Dendritic cell treated with granulocyte-macrophage colony-stimulating factor and Interleukin-4, amounts not matched to agents 40 ng/mL and 50 ng/mL, for 4 days (primary cell): ENCODE measurements around the gene GM2A.

Source experiments
- H3K27ac Mint-ChIP-seq: one replicate; pipeline ENCODE4 v1.8.0; 2022; ENCODE audit warnings: mild to moderate bottlenecking, mixed read lengths
- H3K27me3 Mint-ChIP-seq: one replicate; pipeline ENCODE4 v1.8.0; 2022; ENCODE audit warnings: mild to moderate bottlenecking, mixed read lengths
- H3K36me3 Mint-ChIP-seq: one replicate; pipeline ENCODE4 v1.8.0; 2022; ENCODE audit warnings: low read depth, mixed read lengths
- H3K4me1 Mint-ChIP-seq: one replicate; pipeline ENCODE4 v1.8.0; 2022; ENCODE audit warnings: low read depth, mixed read lengths
- H3K4me3 Mint-ChIP-seq: one replicate; pipeline ENCODE4 v1.8.0; 2022; ENCODE audit warnings: mild to moderate bottlenecking, moderate library complexity, mixed read lengths
- H3K9me3 Mint-ChIP-seq: one replicate; pipeline ENCODE4 v1.8.0; 2022; ENCODE audit warnings: mixed read lengths
- intact Hi-C: fragments of 100-400 bp; cut with micrococcal nuclease; formaldehyde crosslinking; loops from one replicate; pipeline ENCODE4 v1.15.0; 2022

Gene GM2A

GRCh38 chr5:151271336-151271735, 18.4 kb downstream of the GM2A start:
- no peaks in the 10 kb centered on the region for H3K4me1 Mint-ChIP-seq
- no peaks in the 10 kb centered on the region for H3K36me3 Mint-ChIP-seq
- H3K27me3 Mint-ChIP-seq: peaks cover 4% of the 10 kb centered on the region
- intact Hi-C loops: loop anchor here (2.0 kb wide), 1 partner anchor 19 kb away; the partner anchor contains the start of gene GM2A
- no peak overlapping the region for H3K4me3 Mint-ChIP-seq
- no peak overlapping the region for H3K27ac Mint-ChIP-seq
- H3K9me3 Mint-ChIP-seq: no peaks in the 10 kb centered on the region

DNA sequence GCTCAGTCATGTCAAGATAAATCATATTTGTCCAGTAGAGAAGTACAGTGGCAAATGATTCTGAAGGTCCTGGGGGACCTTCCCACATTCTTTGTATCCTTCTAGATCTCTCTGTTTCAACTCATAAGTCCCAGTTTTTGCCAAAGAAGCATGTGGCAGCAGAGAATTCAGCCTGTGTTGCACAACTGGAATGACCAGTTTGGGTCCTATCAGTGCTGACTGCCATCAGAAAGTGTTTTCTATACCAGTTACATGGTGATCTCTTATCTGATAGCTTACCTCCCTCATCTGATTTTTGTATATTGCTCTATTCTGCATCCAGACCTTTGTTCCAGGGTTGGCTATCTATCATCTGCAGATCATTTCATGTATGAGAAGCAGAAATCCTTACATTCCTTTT, 21.7 kb downstream of the GM2A start:
- Mint-ChIP-seq H3K36me3 (no peaks in the 10 kb centered on the region), H3K4me1 (no peaks in the 10 kb centered on the region), H3K4me3 (no peak overlapping the region), H3K27ac (no peak overlapping the region), H3K9me3 (no peaks in the 10 kb centered on the region), H3K27me3 (peaks cover 7% of the 10 kb centered on the region)
- intact Hi-C loops: no loop called here

- Mint-ChIP-seq H3K27me3 (peaks cover 9% of the 10 kb centered on the region), H3K9me3 (no peaks in the 10 kb centered on the region), H3K4me1 (no peaks in the 10 kb centered on the region), H3K36me3 (no peaks in the 10 kb centered on the region), H3K4me3 (no peak overlapping the region), H3K27ac (no peak overlapping the region)
- intact Hi-C loops: no loop called here
Measured at GRCh38 chr5:151275803-151276202, 22.8 kb downstream of the GM2A start.

- Mint-ChIP-seq H3K9me3 (no peaks in the 10 kb centered on the region), H3K4me3 (no peak overlapping the region)
- intact Hi-C loops: no loop called here
Measured at GRCh38 chr5:151278845-151279244, 25.9 kb downstream of the GM2A start.

GRCh38 chr5:151280443-151280842, 27.5 kb downstream of the GM2A start:
- H3K27me3 Mint-ChIP-seq: peaks cover 17% of the 10 kb centered on the region
- no peak overlapping the region for H3K27ac Mint-ChIP-seq
- intact Hi-C loops: no loop called here
- H3K36me3 Mint-ChIP-seq: no peaks in the 10 kb centered on the region
- no peaks in the 10 kb centered on the region for H3K4me1 Mint-ChIP-seq
- H3K9me3 Mint-ChIP-seq: no peaks in the 10 kb centered on the region
- H3K4me3 Mint-ChIP-seq: no peak overlapping the region

More at GRCh38 chr5:151278845-151279244, 25.9 kb downstream of the GM2A start:
- Mint-ChIP-seq H3K4me1 (no peaks in the 10 kb centered on the region), H3K27ac (no peak overlapping the region), H3K27me3 (peaks cover 14% of the 10 kb centered on the region), H3K36me3 (no peaks in the 10 kb centered on the region)

- H3K4me1 Mint-ChIP-seq: no peaks in the 10 kb centered on the region
- intact Hi-C loops: no loop called here
- no peak overlapping the region for H3K4me3 Mint-ChIP-seq
- H3K9me3 Mint-ChIP-seq: no peaks in the 10 kb centered on the region
- H3K27ac Mint-ChIP-seq: no peak overlapping the region
- H3K36me3 Mint-ChIP-seq: no peaks in the 10 kb centered on the region
- peaks cover 17% of the 10 kb centered on the region for H3K27me3 Mint-ChIP-seq
Measured at GRCh38 chr5:151281001-151281639, 28.1 kb downstream of the GM2A start.

- peaks cover 22% of the 10 kb centered on the region for H3K27me3 Mint-ChIP-seq
- intact Hi-C loops: no loop called here
- no peaks in the 10 kb centered on the region for H3K9me3 Mint-ChIP-seq
- no peak overlapping the region for H3K27ac Mint-ChIP-seq
- H3K4me3 Mint-ChIP-seq: no peak overlapping the region
- H3K36me3 Mint-ChIP-seq: no peaks in the 10 kb centered on the region
- no peaks in the 10 kb centered on the region for H3K4me1 Mint-ChIP-seq
Measured at GRCh38 chr5:151283120-151283825, 30.3 kb downstream of the GM2A start.

GRCh38 chr5:151284392-151284967, 31.5 kb downstream of the GM2A start:
- intact Hi-C loops: no loop called here

GRCh38 chr5:151285683-151286082, 32.7 kb downstream of the GM2A start:
- no peaks in the 10 kb centered on the region for H3K4me1 Mint-ChIP-seq
- intact Hi-C loops: no loop called here
- H3K36me3 Mint-ChIP-seq: no peaks in the 10 kb centered on the region

More at GRCh38 chr5:151284392-151284967, 31.5 kb downstream of the GM2A start:
- H3K9me3 Mint-ChIP-seq: no peaks in the 10 kb centered on the region
- H3K36me3 Mint-ChIP-seq: no peaks in the 10 kb centered on the region
- peaks cover 20% of the 10 kb centered on the region for H3K27me3 Mint-ChIP-seq
- no peaks in the 10 kb centered on the region for H3K4me1 Mint-ChIP-seq
- H3K4me3 Mint-ChIP-seq: no peak overlapping the region
- H3K27ac Mint-ChIP-seq: no peak overlapping the region

DNA sequence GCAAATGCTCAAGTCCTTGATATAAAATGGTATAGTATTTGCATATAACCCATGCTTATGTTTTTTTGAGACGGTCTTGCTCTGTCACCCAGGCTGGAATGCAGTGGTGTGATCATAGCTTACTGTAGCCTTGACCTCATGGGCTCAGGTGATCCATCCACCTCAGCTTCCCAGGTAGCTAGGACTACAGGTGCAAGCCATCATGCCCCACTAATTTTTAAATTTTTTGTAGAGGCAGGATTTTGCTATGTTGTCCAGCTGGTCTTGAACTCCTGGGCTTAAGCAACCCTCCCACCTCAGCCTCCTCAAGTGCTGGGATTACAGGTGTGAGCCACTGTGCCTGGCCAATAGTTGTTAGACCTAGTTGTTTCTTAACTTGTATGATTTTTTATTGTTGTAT, 33.3 kb downstream of the GM2A start:
- Mint-ChIP-seq H3K27ac (no peak overlapping the region), H3K4me1 (no peaks in the 10 kb centered on the region), H3K9me3 (peaks cover 4% of the 10 kb centered on the region), H3K4me3 (no peak overlapping the region), H3K36me3 (no peaks in the 10 kb centered on the region), H3K27me3 (peaks cover 18% of the 10 kb centered on the region)
- intact Hi-C loops: no loop called here

More at GRCh38 chr5:151285683-151286082, 32.7 kb downstream of the GM2A start:
- no peaks in the 10 kb centered on the region for H3K9me3 Mint-ChIP-seq
- H3K27me3 Mint-ChIP-seq: peaks cover 18% of the 10 kb centered on the region
- H3K27ac Mint-ChIP-seq: no peak overlapping the region
- no peak overlapping the region for H3K4me3 Mint-ChIP-seq

GRCh38 chr5:151288180-151288579, 35.2 kb downstream of the GM2A start:
- Mint-ChIP-seq H3K27ac (no peak overlapping the region), H3K4me1 (no peaks in the 10 kb centered on the region), H3K27me3 (peaks cover 15% of the 10 kb centered on the region), H3K36me3 (no peaks in the 10 kb centered on the region), H3K4me3 (no peak overlapping the region), H3K9me3 (peaks cover 10% of the 10 kb centered on the region)
- intact Hi-C loops: no loop called here

DNA sequence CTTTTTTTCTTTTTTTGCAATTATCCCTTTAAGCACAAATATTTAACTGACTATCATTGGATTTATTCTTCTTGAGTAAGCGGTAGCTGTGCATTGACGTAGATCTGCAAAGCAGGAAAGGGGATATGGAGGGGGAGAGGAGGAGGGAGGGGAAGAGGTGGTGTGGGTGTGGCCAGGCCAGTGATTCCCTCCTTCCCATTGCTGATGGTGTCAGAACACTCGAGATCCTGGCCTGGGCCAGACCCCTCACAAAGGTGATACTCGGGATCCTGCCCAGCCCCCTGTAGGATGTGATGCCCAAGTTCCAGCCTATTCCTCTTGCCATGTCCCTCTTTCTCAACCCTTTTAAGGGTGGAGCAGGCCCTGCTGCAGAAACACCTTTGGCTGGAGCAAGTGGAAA, 40.6 kb downstream of the GM2A start:
- intact Hi-C loops: no loop called here
- Mint-ChIP-seq H3K4me1 (peaks cover 22% of the 10 kb centered on the region), H3K36me3 (no peaks in the 10 kb centered on the region)

DNA sequence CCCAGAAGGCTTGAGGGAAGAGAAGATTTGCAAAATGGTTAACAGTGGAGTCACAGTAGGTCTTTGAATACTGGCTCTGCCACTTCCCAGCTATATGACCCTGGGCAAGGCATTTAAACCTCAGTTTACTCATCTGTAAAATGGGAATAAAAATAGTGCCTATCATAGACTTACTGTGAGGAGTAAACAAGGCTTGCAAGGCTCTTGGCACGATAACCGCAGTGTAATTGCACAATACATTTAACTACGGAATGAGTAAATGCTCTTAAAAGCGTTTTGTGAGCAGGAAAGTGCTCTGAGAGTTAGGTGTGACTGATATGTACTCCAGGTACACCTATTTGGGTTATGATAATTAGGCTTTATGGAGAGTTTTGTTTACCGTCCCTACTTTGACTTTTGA, 42.2 kb downstream of the GM2A start:
- H3K36me3 Mint-ChIP-seq: no peaks in the 10 kb centered on the region
- H3K9me3 Mint-ChIP-seq: peaks cover 10% of the 10 kb centered on the region
- no peak overlapping the region for H3K27ac Mint-ChIP-seq
- H3K4me3 Mint-ChIP-seq: no peak overlapping the region
- H3K4me1 Mint-ChIP-seq: peaks cover 22% of the 10 kb centered on the region
- peaks cover 3% of the 10 kb centered on the region for H3K27me3 Mint-ChIP-seq
- intact Hi-C loops: loop anchor here (5.0 kb wide), 1 partner anchor 53 kb away; no protein-coding TSS in a partner anchor

More for the DNA sequence above, 40.6 kb downstream of the GM2A start:
- Mint-ChIP-seq H3K27ac (no peak overlapping the region), H3K9me3 (peaks cover 10% of the 10 kb centered on the region), H3K27me3 (no peaks in the 10 kb centered on the region), H3K4me3 (no peak overlapping the region)

DNA sequence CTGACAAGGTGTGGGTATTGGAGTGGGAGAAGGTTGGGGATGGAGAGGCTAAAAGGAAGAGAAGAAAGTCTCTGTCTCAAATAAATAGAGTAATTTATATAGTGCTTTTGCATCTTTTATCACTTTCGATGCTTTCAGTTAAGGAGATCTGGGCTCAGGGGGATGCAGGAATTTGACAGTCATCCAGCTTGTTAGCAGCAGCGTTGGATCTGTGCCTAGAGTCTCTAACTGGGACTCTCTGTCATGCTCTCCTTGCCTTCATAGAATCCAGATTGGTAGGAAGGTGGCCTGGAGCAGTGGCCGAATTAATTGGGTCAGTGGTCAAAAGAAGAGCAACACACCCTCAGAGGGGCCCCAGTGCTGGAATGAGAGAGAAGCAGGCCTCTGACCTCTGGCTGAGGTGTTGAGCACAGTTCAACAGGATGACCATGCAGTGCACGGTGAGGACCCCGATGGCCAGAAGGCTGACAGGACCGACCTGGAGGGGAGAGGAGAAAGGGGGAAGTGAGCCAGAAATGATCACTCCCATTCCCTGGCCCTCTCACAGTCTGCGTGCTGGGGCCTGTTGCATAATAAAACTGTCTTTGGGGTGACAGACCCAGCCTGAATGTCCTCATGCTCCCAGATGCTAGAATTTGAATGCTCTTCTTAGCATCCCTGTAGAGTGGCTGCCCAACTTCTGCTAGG, 42.9 kb downstream of the GM2A start:
- intact Hi-C loops: loop anchor here (5.0 kb wide), 1 partner anchor 54 kb away; no protein-coding TSS in a partner anchor
- Mint-ChIP-seq H3K9me3 (peaks cover 9% of the 10 kb centered on the region), H3K36me3 (no peaks in the 10 kb centered on the region)

More for the DNA sequence above, 42.9 kb downstream of the GM2A start:
- no peak overlapping the region for H3K4me3 Mint-ChIP-seq
- H3K27ac Mint-ChIP-seq: no peak overlapping the region
- H3K27me3 Mint-ChIP-seq: peaks cover 3% of the 10 kb centered on the region
- H3K4me1 Mint-ChIP-seq: peaks cover 22% of the 10 kb centered on the region
